Measurements from ENCODE around the gene PRLR.
"Not testable (repeated sequence)": the region's sequence is repeated elsewhere in the genome, so short reads cannot be mapped to it uniquely, and the experiment has no call there.

GRCh38 chr5:35189801-35190200 lies 40.5 kb downstream of the PRLR start:
- TF ChIP-seq ARNT (IDR thresholded peaks at IDR 0.05); FOXM1 (IDR thresholded peaks at IDR 0.05; ENCODE audit: borderline replicate concordance); ELF4 (IDR thresholded peaks at IDR 0.05); NFRKB (IDR thresholded peaks at IDR 0.05); HDGF (IDR thresholded peaks at IDR 0.05; ENCODE audit: borderline replicate concordance); FOXK2 (IDR thresholded peaks at IDR 0.05); ZNF384 (IDR thresholded peaks at IDR 0.05): not testable (repeated sequence)
